K562 (cell line): ENCODE measurements around the gene BEND6. TPM values are rescaled to one million over a fixed set of nuclear protein-coding genes. Genes with fewer than 3 reads are reported as not detected.

Experiments used
- ARID3B ChIP-seq: fragments of 250-450 bp; sonication (Bioruptor Pico); IDR thresholded peaks from 2 replicates; pipeline ENCODE4 v1.4.0; 2020; ENCODE audit warnings: borderline replicate concordance
- CXXC5 ChIP-seq: fragments of 250-450 bp; sonication (Bioruptor Pico); IDR thresholded peaks from 2 replicates; pipeline ENCODE4 v1.8.0; 2022; ENCODE audit warnings: inconsistent platforms, mild to moderate bottlenecking, moderate library complexity
- DNMT1 ChIP-seq: fragments of 450-650 bp; IDR thresholded peaks from 2 replicates; pipeline ENCODE4 v1.6.1; 2016; ENCODE audit warnings: antibody characterized with exemption, mild to moderate bottlenecking
- KDM1A ChIP-seq, 2 experiments: fragments of 450-650 bp; IDR thresholded peaks; 2 replicates each; pipeline ENCODE4 v1.6.1; 2016; ENCODE audit warnings: mild to moderate bottlenecking in 2 of 2
- LCOR ChIP-seq: sonication (generic); formaldehyde crosslinking; IDR thresholded peaks from 2 replicates; pipeline ENCODE4 v1.8.0; 2022; ENCODE audit warnings: mild to moderate bottlenecking, missing genetic modification reagents
- MBD2 ChIP-seq: sonication (generic); IDR thresholded peaks from 2 replicates; pipeline ENCODE4 v1.6.1; 2016; ENCODE audit warnings: low read depth, borderline replicate concordance
- POLR3G ChIP-seq: IDR thresholded peaks from 2 replicates; pipeline ENCODE4 v1.6.1; 2011; ENCODE audit not compliant: insufficient read length, insufficient replicate concordance; ENCODE audit errors: extremely low read depth
- PTRF ChIP-seq: fragments of 450-650 bp; IDR thresholded peaks from 2 replicates; pipeline ENCODE4 v1.6.1; 2016; ENCODE audit warnings: mild to moderate bottlenecking, missing genetic modification characterization, missing compliant biosample characterization
- SETDB1 ChIP-seq: IDR thresholded peaks from one replicate; pipeline ENCODE4 v1.6.1; 2012; ENCODE audit warnings: low read length, control low read depth, inconsistent platforms
- SFPQ ChIP-seq: fragments of 200-400 bp; formaldehyde crosslinking; IDR thresholded peaks from 2 replicates; pipeline ENCODE4 v1.6.1; 2017; ENCODE audit warnings: mild to moderate bottlenecking, low read depth, low read length, moderate library complexity
- SMAD4 ChIP-seq: fragments of 250-450 bp; sonication (Bioruptor Pico); conservative IDR thresholded peaks from 2 replicates; pipeline ENCODE4 v1.8.0; 2021; ENCODE audit warnings: inconsistent platforms, mild to moderate bottlenecking, moderate library complexity
- SRSF3 ChIP-seq: fragments of 200-400 bp; formaldehyde crosslinking; IDR thresholded peaks from 2 replicates; pipeline ENCODE4 v1.6.1; 2016; ENCODE audit warnings: mild to moderate bottlenecking, low read length, moderate library complexity; ENCODE audit not compliant: insufficient read depth
- USF1 ChIP-seq: sonication (generic); formaldehyde crosslinking; IDR thresholded peaks from 2 replicates; pipeline ENCODE4 v1.9.0; 2022; ENCODE audit warnings: mild to moderate bottlenecking, missing genetic modification reagents
- ZBTB8A ChIP-seq: fragments of 450-650 bp; IDR thresholded peaks from 2 replicates; pipeline ENCODE4 v1.6.1; 2018; ENCODE audit warnings: mild to moderate bottlenecking, moderate library complexity; ENCODE audit not compliant: partially characterized antibody
- ZEB2 ChIP-seq: fragments of 450-650 bp; IDR thresholded peaks from 2 replicates; pipeline ENCODE4 v1.6.1; 2016
- ZNF165 ChIP-seq: fragments of 250-450 bp; sonication (Bioruptor Pico); IDR thresholded peaks from 2 replicates; pipeline ENCODE4 v1.4.0; 2020; ENCODE audit warnings: borderline replicate concordance
- ZNF592 ChIP-seq: fragments of 450-650 bp; IDR thresholded peaks from 2 replicates; pipeline ENCODE4 v1.6.1; 2017; ENCODE audit warnings: antibody characterized with exemption, mild to moderate bottlenecking
- ZNF717 ChIP-seq: fragments of 250-450 bp; sonication (Bioruptor Pico); IDR thresholded peaks from 2 replicates; pipeline ENCODE4 v1.5.0; 2021
- ZNF740 ChIP-seq, 3 experiments: fragments of 200-800 bp in 1 of 3; sonication (Bioruptor generic) in 1 of 3; sonication (generic) in 1 of 3; formaldehyde crosslinking in 1 of 3; IDR thresholded peaks; 2 replicates each; pipeline versions ENCODE4 v1.6.1 to v1.8.0; 2016 to 2022; ENCODE audit warnings: mild to moderate bottlenecking in 2 of 3, missing compliant biosample characterization in 2 of 3, missing genetic modification characterization in 2 of 3, missing genetic modification reagents in 1 of 3
- polyA plus RNA-seq, 8 experiments: library from polyadenylated mRNA; depleted of rRNA in 4 of 8; stranded (reverse) in 5 of 8; unstranded in 3 of 8; fragments of >200 nt; fragmentation: Nextera tagmentation in 2 of 8; fragmentation: Illumina TruSeq in 1 of 8; extraction: Ambion mirVana in 2 of 8; extraction: Trizol in 1 of 8; gene quantifications; 2 replicates each; pipeline versions ENCODE4 v1.2.1 to v1.2.3, GENCODE V29; 2011 to 2014; ENCODE audit warnings: inconsistent platforms in 1 of 8, missing spikeins in 1 of 8
- total RNA-seq, 7 experiments: library from RNA; depleted of rRNA in 6 of 7; stranded (reverse); fragments of >200 nt in 6 of 7; fragmentation: Illumina TruSeq in 2 of 7; extraction: Trizol in 2 of 7; gene quantifications; 2 replicates each; pipeline versions ENCODE4 v1.2.1 to v1.2.3, GENCODE V29; 2011 to 2021; ENCODE audit warnings: low replicate concordance in 1 of 7

Gene BEND6
- total and polyA plus RNA-seq, 9 of the 15 experiments (the other 6 are each of a cell fraction or from before 2014, with no cell fraction given): 0.37 to 4.0 (median 1.1) TPM

- no peak for TF ChIP-seq SFPQ
- TF ChIP-seq ZNF740 (CRISPR knock-in tag; IDR thresholded peaks at IDR 0.05): no peak
- peak in 1 of 2 experiments; percentile 64; a peak in 1 of 4 replicates for TF ChIP-seq ZNF740 (tag; IDR thresholded peaks at IDR 0.05)
- TF ChIP-seq ZBTB8A: no peak
- peak; percentile 52; the same call in 1 of the 2 replicates for TF ChIP-seq SMAD4 (CRISPR knock-in tag)
- no peak for TF ChIP-seq MBD2
- TF ChIP-seq SRSF3: no peak
- no peak for TF ChIP-seq LCOR
- no peak for TF ChIP-seq USF1
- peak; percentile 72; the same call in 1 of the 2 replicates for TF ChIP-seq ZNF592
- peak; percentile 49; the same call in 1 of the 2 replicates for TF ChIP-seq PTRF (tag)
- TF ChIP-seq DNMT1: no peak
- no peak for TF ChIP-seq POLR3G
- TF ChIP-seq ZEB2: no peak
- TF ChIP-seq ARID3B (CRISPR knock-in tag): no peak
- peak; percentile 41; the same call in 1 of the 2 replicates for TF ChIP-seq CXXC5
- TF ChIP-seq ZNF165 (CRISPR knock-in tag): no peak
- no peak for TF ChIP-seq KDM1A (IDR thresholded peaks at IDR 0.05)
- TF ChIP-seq ZNF717: no peak
- TF ChIP-seq SETDB1: no peak
Observed at GRCh38 chr6:57033228-57033627, 78.3 kb downstream of the BEND6 start (continued).
